ENCODE results near the gene UBE2Z.
A peak's percentile ranks its signal among the peaks of the same experiment; 100 is the strongest.

UBE2Z gene

GRCh38 chr17:48905987-48906515, 2.2 kb upstream of the UBE2Z start:
- Histone ChIP-seq H3K27me3 (ENCODE audit: insufficient read depth, low read length) (no peaks in the 10 kb centered on the region), H3K9ac (ENCODE audit: low read depth, low read length) (no peak overlapping the region), H3K4me1 (ENCODE audit: insufficient read depth, low read length) (peaks cover 12% of the 10 kb centered on the region), H3K27ac (ENCODE audit: low read depth, low read length) (no peak overlapping the region), H3K4me3 (ENCODE audit: low read length) (no peak overlapping the region), H3K36me3 (ENCODE audit: insufficient read depth, low read length) (peaks cover 16% of the 10 kb centered on the region), H3K9me3 (ENCODE audit: insufficient read depth, low read depth, low read length) (no peaks in the 10 kb centered on the region)
- WGBS: 91% methylated on average over 9 of the region's 9 CpGs

GRCh38 chr17:48907713-48908046, 527 bp upstream of the UBE2Z start:
- peaks cover 12% of the 10 kb centered on the region for H3K4me1 ChIP-seq (ENCODE audit: insufficient read depth, low read length)
- H3K27me3 ChIP-seq (ENCODE audit: insufficient read depth, low read length): no peaks in the 10 kb centered on the region
- no peaks in the 10 kb centered on the region for H3K9me3 ChIP-seq (ENCODE audit: insufficient read depth, low read depth, low read length)
- 65% methylated on average over 2 of the region's 2 CpGs for WGBS
- H3K27ac ChIP-seq (ENCODE audit: low read depth, low read length): peak overlapping the region; percentile 92
- H3K9ac ChIP-seq (ENCODE audit: low read depth, low read length): peak overlapping the region; percentile 80
- peaks cover 33% of the 10 kb centered on the region for H3K36me3 ChIP-seq (ENCODE audit: insufficient read depth, low read length)
- H3K4me3 ChIP-seq (ENCODE audit: low read length): peak overlapping the region; percentile 65

- peak overlapping the region; percentile 65 for H3K4me3 ChIP-seq (ENCODE audit: low read length)
- under 1% methylated on average over 35 of the region's 36 CpGs for WGBS
- H3K36me3 ChIP-seq (ENCODE audit: insufficient read depth, low read length): peaks cover 45% of the 10 kb centered on the region
- H3K9ac ChIP-seq (ENCODE audit: low read depth, low read length): peak overlapping the region; percentile 80
- H3K27me3 ChIP-seq (ENCODE audit: insufficient read depth, low read length): no peaks in the 10 kb centered on the region
- H3K9me3 ChIP-seq (ENCODE audit: insufficient read depth, low read depth, low read length): no peaks in the 10 kb centered on the region
- peaks cover 12% of the 10 kb centered on the region for H3K4me1 ChIP-seq (ENCODE audit: insufficient read depth, low read length)
- peak overlapping the region; percentile 92; the same call in 1 of the 2 replicates for H3K27ac ChIP-seq (ENCODE audit: low read depth, low read length)
Measured at GRCh38 chr17:48908853-48909394, 717 bp downstream of the UBE2Z start.

GRCh38 chr17:48909783-48910182, 1.6 kb downstream of the UBE2Z start:
- Histone ChIP-seq H3K27me3 (ENCODE audit: insufficient read depth, low read length) (no peaks in the 10 kb centered on the region), H3K9ac (ENCODE audit: low read depth, low read length) (0 out of 2 replicates have a peak overlapping the region, but pooled peaks have one; percentile 65), H3K4me1 (ENCODE audit: insufficient read depth, low read length) (peaks cover 12% of the 10 kb centered on the region), H3K4me3 (ENCODE audit: low read length) (peak overlapping the region; percentile 65), H3K27ac (ENCODE audit: low read depth, low read length) (no peak overlapping the region), H3K9me3 (ENCODE audit: insufficient read depth, low read depth, low read length) (no peaks in the 10 kb centered on the region), H3K36me3 (ENCODE audit: insufficient read depth, low read length) (peaks cover 52% of the 10 kb centered on the region)
- 76% methylated on average over 3 of the region's 4 CpGs for WGBS

GRCh38 chr17:48910370-48910769, 2.2 kb downstream of the UBE2Z start:
- WGBS: 91% methylated on average over 2 of the region's 2 CpGs
- H3K9me3 ChIP-seq (ENCODE audit: insufficient read depth, low read depth, low read length): no peaks in the 10 kb centered on the region
- peaks cover 58% of the 10 kb centered on the region for H3K36me3 ChIP-seq (ENCODE audit: insufficient read depth, low read length)
- H3K27me3 ChIP-seq (ENCODE audit: insufficient read depth, low read length): no peaks in the 10 kb centered on the region
- peaks cover 12% of the 10 kb centered on the region for H3K4me1 ChIP-seq (ENCODE audit: insufficient read depth, low read length)
- no peak overlapping the region for H3K27ac ChIP-seq (ENCODE audit: low read depth, low read length)
- H3K9ac ChIP-seq (ENCODE audit: low read depth, low read length): no peak overlapping the region
- H3K4me3 ChIP-seq (ENCODE audit: low read length): peak overlapping the region; percentile 65

- Histone ChIP-seq H3K36me3 (ENCODE audit: insufficient read depth, low read length) (peaks cover 79% of the 10 kb centered on the region), H3K27me3 (ENCODE audit: insufficient read depth, low read length) (no peaks in the 10 kb centered on the region), H3K27ac (ENCODE audit: low read depth, low read length) (no peak overlapping the region), H3K9ac (ENCODE audit: low read depth, low read length) (no peak overlapping the region), H3K4me1 (ENCODE audit: insufficient read depth, low read length) (peaks cover 12% of the 10 kb centered on the region), H3K9me3 (ENCODE audit: insufficient read depth, low read depth, low read length) (no peaks in the 10 kb centered on the region), H3K4me3 (ENCODE audit: low read length) (no peak overlapping the region)
- 98% methylated on average over 2 of the region's 2 CpGs for WGBS
Measured at GRCh38 chr17:48912476-48912875, 4.3 kb downstream of the UBE2Z start.

- no peak overlapping the region for H3K9ac ChIP-seq (ENCODE audit: low read depth, low read length)
- no peaks in the 10 kb centered on the region for H3K9me3 ChIP-seq (ENCODE audit: insufficient read depth, low read depth, low read length)
- WGBS: 82% methylated on average over 4 of the region's 5 CpGs
- peaks cover 98% of the 10 kb centered on the region for H3K36me3 ChIP-seq (ENCODE audit: insufficient read depth, low read length)
- no peaks in the 10 kb centered on the region for H3K27me3 ChIP-seq (ENCODE audit: insufficient read depth, low read length)
- H3K27ac ChIP-seq (ENCODE audit: low read depth, low read length): no peak overlapping the region
- no peaks in the 10 kb centered on the region for H3K4me1 ChIP-seq (ENCODE audit: insufficient read depth, low read length)
- no peak overlapping the region for H3K4me3 ChIP-seq (ENCODE audit: low read length)
Measured at GRCh38 chr17:48915459-48916282, 7.5 kb downstream of the UBE2Z start.

- no peak overlapping the region for H3K27ac ChIP-seq (ENCODE audit: low read depth, low read length)
- H3K4me3 ChIP-seq (ENCODE audit: low read length): no peak overlapping the region
- no peak overlapping the region for H3K9ac ChIP-seq (ENCODE audit: low read depth, low read length)
- WGBS: 87% methylated on average over 4 of the region's 4 CpGs
- H3K4me1 ChIP-seq (ENCODE audit: insufficient read depth, low read length): no peaks in the 10 kb centered on the region
- H3K9me3 ChIP-seq (ENCODE audit: insufficient read depth, low read depth, low read length): no peaks in the 10 kb centered on the region
- no peaks in the 10 kb centered on the region for H3K27me3 ChIP-seq (ENCODE audit: insufficient read depth, low read length)
- H3K36me3 ChIP-seq (ENCODE audit: insufficient read depth, low read length): peaks cover 97% of the 10 kb centered on the region
Measured at GRCh38 chr17:48925251-48925990, 17.2 kb downstream of the UBE2Z start.

GRCh38 chr17:48925991-48926342, 17.8 kb downstream of the UBE2Z start:
- Histone ChIP-seq H3K27me3 (ENCODE audit: insufficient read depth, low read length) (no peaks in the 10 kb centered on the region), H3K9me3 (ENCODE audit: insufficient read depth, low read depth, low read length) (no peaks in the 10 kb centered on the region), H3K36me3 (ENCODE audit: insufficient read depth, low read length) (peaks cover 97% of the 10 kb centered on the region), H3K4me1 (ENCODE audit: insufficient read depth, low read length) (no peaks in the 10 kb centered on the region), H3K4me3 (ENCODE audit: low read length) (no peak overlapping the region), H3K9ac (ENCODE audit: low read depth, low read length) (no peak overlapping the region), H3K27ac (ENCODE audit: low read depth, low read length) (no peak overlapping the region)
- WGBS: 89% methylated on average over 3 of the region's 3 CpGs

GRCh38 chr17:48927978-48928745, 20.0 kb downstream of the UBE2Z start:
- Histone ChIP-seq H3K4me1 (ENCODE audit: insufficient read depth, low read length) (no peaks in the 10 kb centered on the region), H3K9ac (ENCODE audit: low read depth, low read length) (no peak overlapping the region), H3K4me3 (ENCODE audit: low read length) (no peak overlapping the region), H3K36me3 (ENCODE audit: insufficient read depth, low read length) (peaks cover 98% of the 10 kb centered on the region), H3K27ac (ENCODE audit: low read depth, low read length) (no peak overlapping the region), H3K9me3 (ENCODE audit: insufficient read depth, low read depth, low read length) (no peaks in the 10 kb centered on the region), H3K27me3 (ENCODE audit: insufficient read depth, low read length) (no peaks in the 10 kb centered on the region)
- 77% methylated on average over 6 of the region's 6 CpGs for WGBS
